Activated effector memory CD4-positive, alpha-beta T cell treated with Interleukin-2 at 50 U/mL for 16 hours (primary cell): ENCODE results near the gene TXNRD2.

Source experiments
- DNase-seq: peaks from one replicate; pipeline ENCODE4 v3.0.0-alpha.2; 2020

Gene TXNRD2

GRCh38 chr22:19979712-19980493 is 38.3 kb upstream of the TXNRD2 start:
- no peak for DNase-seq

- no peak for DNase-seq
Observed at GRCh38 chr22:19978748-19979147, 37.1 kb upstream of the TXNRD2 start.

- DNase-seq = no peak
Observed at GRCh38 chr22:19977296-19978243, 36.0 kb upstream of the TXNRD2 start.

- DNase-seq = no peak
Observed at GRCh38 chr22:19976671-19977070, 35.1 kb upstream of the TXNRD2 start.

- no peak for DNase-seq
Observed at GRCh38 chr22:19975707-19976035, 34.1 kb upstream of the TXNRD2 start.

- no peak for DNase-seq
Observed at GRCh38 chr22:19974935-19975706, 33.5 kb upstream of the TXNRD2 start.

- DNase-seq = no peak
Observed at GRCh38 chr22:19974268-19974861, 32.7 kb upstream of the TXNRD2 start.

- DNase-seq = no peak
Observed at GRCh38 chr22:19973551-19974267, 32.1 kb upstream of the TXNRD2 start.

- DNase-seq = no peak
Observed at GRCh38 chr22:19972652-19973550, 31.3 kb upstream of the TXNRD2 start.

GRCh38 chr22:19972251-19972650 is 30.6 kb upstream of the TXNRD2 start:
- no peak for DNase-seq

- DNase-seq = no peak
Observed at GRCh38 chr22:19971276-19972124, 29.9 kb upstream of the TXNRD2 start.

- DNase-seq = peak; percentile 67
Observed at GRCh38 chr22:19970479-19971275, 29.1 kb upstream of the TXNRD2 start.

- DNase-seq = no peak
Observed at GRCh38 chr22:19970031-19970478, 28.4 kb upstream of the TXNRD2 start.

GRCh38 chr22:19969141-19969928 is 27.7 kb upstream of the TXNRD2 start:
- no peak for DNase-seq

- DNase-seq = no peak
Observed at GRCh38 chr22:19968450-19968891, 26.9 kb upstream of the TXNRD2 start.

- DNase-seq = no peak
Observed at GRCh38 chr22:19967850-19968449, 26.3 kb upstream of the TXNRD2 start.

GRCh38 chr22:19966908-19967750 is 25.5 kb upstream of the TXNRD2 start:
- DNase-seq = no peak
